PFSK-1 (cell line): ENCODE data around the gene MORC3.

ENCODE experiments used
- POLR2AphosphoS5 ChIP-seq: IDR thresholded peaks from 2 replicates; pipeline ENCODE4 v1.6.1; 2012; ENCODE audit warnings: low read depth, mild to moderate bottlenecking, control low read depth, low read length, moderate library complexity
- REST ChIP-seq, 2 experiments: IDR thresholded peaks; 2 replicates each; pipeline versions ENCODE4 v1.6.1 to v1.8.0; 2011 to 2012; ENCODE audit warnings: low read depth in 2 of 2, low read length in 2 of 2, control low read depth in 1 of 2, inconsistent platforms in 1 of 2, mild to moderate bottlenecking in 1 of 2, moderate library complexity in 1 of 2; ENCODE audit not compliant: insufficient read depth in 1 of 2
- TAF1 ChIP-seq: IDR thresholded peaks from 2 replicates; pipeline ENCODE4 v1.6.1; 2012; ENCODE audit warnings: low read length, control low read depth, borderline replicate concordance; ENCODE audit not compliant: insufficient read depth

DNA sequence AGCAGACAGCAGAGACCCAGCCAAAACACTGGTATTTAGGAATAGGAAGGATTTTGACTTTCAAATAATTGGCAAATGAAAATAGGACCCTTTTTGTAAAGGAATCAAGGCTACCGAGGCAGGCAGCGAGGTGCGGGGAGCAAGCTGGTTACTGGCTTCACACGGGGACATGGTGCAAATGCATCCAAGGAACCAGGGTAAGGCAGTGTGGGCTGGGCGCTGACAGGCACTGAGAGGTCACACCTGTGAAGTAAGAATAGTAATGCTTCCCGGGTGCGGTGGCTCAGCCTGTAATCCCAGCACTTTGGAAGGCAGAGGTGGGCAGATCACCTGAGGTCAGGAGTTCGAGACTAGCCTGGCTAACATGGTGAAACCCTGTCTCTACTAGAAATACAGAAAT lies 80.7 kb downstream of the MORC3 start:
- TF ChIP-seq TAF1 (no peak), POLR2AphosphoS5 (no peak), REST (IDR thresholded peaks at IDR 0.05; ENCODE audit: insufficient read depth in 1 of 2, low read depth in 2 of 2, low read length in 2 of 2) (no peak)
